Measurements from ENCODE around the gene NOPCHAP1.
"Not testable (repeated sequence)": the region's sequence is repeated elsewhere in the genome, so short reads cannot be mapped to it uniquely, and the experiment has no call there.

Gene NOPCHAP1

GRCh38 chr12:104986022-104986941, at the start of gene NOPCHAP1:
Gene NOPCHAP1, plus strand, starts transcription at chr12:104986316. Its CDS starts 37 bp downstream, at chr12:104986353.
- peak; percentile 97 for DNase-seq (ENCODE audit: low spot score)

GRCh38 chr12:104938371-104938770, 47.7 kb upstream of the NOPCHAP1 start:
- DNase-seq (ENCODE audit: low spot score): no peak

- no peak for DNase-seq (ENCODE audit: low spot score)
Measured at GRCh38 chr12:104939089-104939488, 47.0 kb upstream of the NOPCHAP1 start.

- DNase-seq (ENCODE audit: low spot score): no peak
Measured at GRCh38 chr12:104941454-104941853, 44.7 kb upstream of the NOPCHAP1 start.

- DNase-seq (ENCODE audit: low spot score): no peak
Measured at GRCh38 chr12:104942075-104942474, 44.0 kb upstream of the NOPCHAP1 start.

- not testable (repeated sequence) for DNase-seq (ENCODE audit: low spot score)
Measured at GRCh38 chr12:104943401-104943800, 42.7 kb upstream of the NOPCHAP1 start.

GRCh38 chr12:104944252-104944651, 41.9 kb upstream of the NOPCHAP1 start:
- no peak for DNase-seq (ENCODE audit: low spot score)

- not testable (repeated sequence) for DNase-seq (ENCODE audit: low spot score)
Measured at GRCh38 chr12:104948716-104949115, 37.4 kb upstream of the NOPCHAP1 start.

GRCh38 chr12:104951759-104952509, 34.2 kb upstream of the NOPCHAP1 start:
- DNase-seq (ENCODE audit: low spot score): peak; percentile 12

GRCh38 chr12:104952816-104953215, 33.3 kb upstream of the NOPCHAP1 start:
- no peak for DNase-seq (ENCODE audit: low spot score)

- DNase-seq (ENCODE audit: low spot score): no peak
Measured at GRCh38 chr12:104953323-104953722, 32.8 kb upstream of the NOPCHAP1 start.

GRCh38 chr12:104955703-104956102, 30.4 kb upstream of the NOPCHAP1 start:
- DNase-seq (ENCODE audit: low spot score): no peak

GRCh38 chr12:104956870-104957718, 29.0 kb upstream of the NOPCHAP1 start:
- no peak for DNase-seq (ENCODE audit: low spot score)

- peak; percentile 58 for DNase-seq (ENCODE audit: low spot score)
Measured at GRCh38 chr12:104957719-104958000, 28.5 kb upstream of the NOPCHAP1 start.

- DNase-seq (ENCODE audit: low spot score): peak; percentile 96
Measured at GRCh38 chr12:104958001-104958804, 27.9 kb upstream of the NOPCHAP1 start, which contains the start of gene SLC41A2. Gene SLC41A2, minus strand, starts transcription at chr12:104958290. Its CDS starts 29,763 bp downstream, at chr12:104928527.

- DNase-seq (ENCODE audit: low spot score): no peak
Measured at GRCh38 chr12:104958805-104959334, 27.2 kb upstream of the NOPCHAP1 start.

- DNase-seq (ENCODE audit: low spot score): peak; percentile 48
Measured at GRCh38 chr12:104959335-104959841, 26.7 kb upstream of the NOPCHAP1 start.

- DNase-seq (ENCODE audit: low spot score): no peak
Measured at GRCh38 chr12:104960464-104960863, 25.7 kb upstream of the NOPCHAP1 start.

- no peak for DNase-seq (ENCODE audit: low spot score)
Measured at GRCh38 chr12:104963757-104964156, 22.4 kb upstream of the NOPCHAP1 start.

GRCh38 chr12:104964167-104964855, 21.8 kb upstream of the NOPCHAP1 start:
- no peak for DNase-seq (ENCODE audit: low spot score)

Data from GM03348 (cell line).